HG02884 (cell line): ENCODE data around the gene ZFAND2B.

Experiments used
- ATAC-seq: cut with Tn5 transposase; IDR thresholded peaks from one replicate; pipeline ENCODE4 v1.9.1; 2021; ENCODE audit warnings: mild to moderate bottlenecking, moderate library complexity; ENCODE audit not compliant: unreplicated experiment

ZFAND2B gene

DNA sequence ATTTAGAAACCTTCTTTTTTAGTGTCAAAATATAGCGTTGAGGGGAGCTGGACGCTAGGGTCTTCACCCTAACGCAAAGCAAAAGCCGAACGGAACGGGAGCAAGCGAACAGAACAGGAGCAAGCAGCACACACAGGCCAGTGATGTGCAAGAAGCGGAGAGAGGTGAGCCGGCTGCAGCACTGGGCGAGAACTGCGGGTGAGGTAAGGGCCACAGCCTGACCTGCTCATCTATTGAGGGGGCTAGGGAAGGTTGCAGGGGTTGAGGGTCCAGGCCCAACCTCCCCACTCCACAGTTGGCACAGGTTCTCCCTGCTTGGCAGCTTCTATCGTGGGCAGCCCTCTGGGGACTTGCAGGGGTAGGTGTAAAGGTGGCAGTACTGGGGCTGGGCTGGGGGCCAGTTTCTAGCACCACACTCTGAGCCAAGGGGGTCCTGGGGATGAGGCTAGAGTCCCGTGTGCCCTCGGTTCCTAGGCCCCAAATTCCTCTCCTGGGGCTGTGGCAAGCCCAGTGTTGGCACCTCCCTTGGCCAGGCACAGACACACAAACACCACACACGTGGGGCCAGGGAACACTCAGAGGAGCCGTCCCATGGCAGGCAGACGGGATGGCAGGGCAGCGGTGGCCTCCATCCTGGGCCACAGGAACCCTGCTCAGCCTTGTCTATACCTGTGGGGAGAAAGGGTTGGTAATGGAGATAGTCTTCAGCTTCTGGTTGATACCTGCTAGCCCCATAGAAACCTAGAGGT, 13.4 kb downstream of the ZFAND2B start:
- ATAC-seq: no peak

GRCh38 chr2:219220652-219221402, 14.2 kb downstream of the ZFAND2B start:
- ATAC-seq: no peak

DNA sequence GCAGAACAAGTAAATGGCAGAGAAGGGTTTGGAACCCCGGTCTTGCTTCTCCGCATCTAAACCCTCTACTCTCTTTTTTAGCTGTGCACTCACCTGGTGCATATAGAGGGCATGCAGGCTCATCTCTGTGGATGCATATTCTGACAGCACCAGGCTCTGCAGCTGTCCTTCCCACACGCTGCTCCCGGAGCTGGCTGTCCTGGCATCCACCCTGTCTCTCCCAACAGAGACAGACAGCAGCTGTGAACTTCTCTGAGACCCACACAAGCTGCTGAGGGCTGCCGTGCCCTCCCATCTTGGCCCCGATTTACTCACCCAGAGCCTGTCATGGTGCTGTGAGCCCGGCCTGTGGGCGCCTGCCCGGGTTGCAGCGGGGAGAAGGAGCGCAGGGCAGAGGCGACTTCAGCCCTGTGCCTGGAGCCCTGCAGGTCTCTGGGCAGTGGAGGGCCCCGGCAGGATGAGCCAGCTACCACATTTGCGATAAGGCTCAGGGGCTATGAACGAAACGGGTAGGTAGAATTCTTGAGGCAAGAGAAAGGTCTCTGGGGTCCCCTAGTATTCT, 15.5 kb downstream of the ZFAND2B start:
- ATAC-seq: no peak

GRCh38 chr2:219223831-219224610, 17.4 kb downstream of the ZFAND2B start:
- no peak for ATAC-seq

GRCh38 chr2:219225350-219225749, 18.8 kb downstream of the ZFAND2B start:
- ATAC-seq: no peak

GRCh38 chr2:219228041-219228910, 21.7 kb downstream of the ZFAND2B start:
- ATAC-seq: no peak

DNA sequence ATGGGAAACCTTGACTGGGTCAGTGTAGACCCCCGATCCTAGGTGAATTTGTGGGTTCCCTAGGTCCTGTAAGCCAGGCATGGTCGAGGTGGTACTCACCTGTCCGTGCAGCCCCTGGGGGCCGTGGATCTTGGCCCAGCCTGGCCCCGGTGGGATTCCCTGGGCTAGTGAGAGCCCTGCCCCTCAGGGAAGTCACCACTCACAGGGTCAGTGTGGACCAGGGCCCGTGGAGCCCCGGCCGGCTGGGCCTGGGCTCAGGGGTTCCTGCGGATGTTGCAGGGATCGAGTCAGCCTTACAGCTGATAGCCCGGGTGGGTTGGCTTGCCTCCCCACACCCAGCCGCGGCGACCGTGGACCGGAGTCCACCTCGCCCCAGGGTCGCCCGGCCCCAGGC, 22.3 kb downstream of the ZFAND2B start:
- no peak for ATAC-seq

- ATAC-seq: peak; percentile 97
These were observed 22.9 kb downstream of the ZFAND2B start, which contains the start of the genes ANKZF1 and ATG9A for GRCh38 chr2:219229305-219230058. Gene ANKZF1 (plus strand): TSS chr2:219229806. CDS start chr2:219230258, 452 bp downstream. Gene ATG9A (minus strand): TSS chr2:219229636. CDS start chr2:219228024, 1,612 bp downstream.

GRCh38 chr2:219230059-219230540, 23.5 kb downstream of the ZFAND2B start:
- ATAC-seq: peak; percentile 13

DNA sequence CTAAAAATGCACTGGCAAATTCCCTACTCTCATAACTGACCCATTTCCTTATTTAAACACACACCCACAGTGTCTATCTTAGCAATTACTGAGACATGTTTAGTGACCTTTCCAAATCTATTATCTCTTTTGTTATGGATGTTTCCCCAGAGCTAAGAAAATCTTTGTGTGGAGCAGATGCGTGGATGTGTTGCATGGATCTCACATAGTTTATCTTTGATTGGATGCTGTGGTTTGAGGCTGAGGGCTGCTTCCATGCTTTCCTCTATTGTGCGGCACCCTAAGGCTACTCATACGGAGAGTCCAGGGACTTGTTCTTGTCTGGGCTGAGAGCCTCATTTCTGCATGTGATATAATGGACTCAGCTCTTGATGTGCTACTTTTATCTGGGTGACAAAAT, 27.7 kb downstream of the ZFAND2B start:
- no peak for ATAC-seq

DNA sequence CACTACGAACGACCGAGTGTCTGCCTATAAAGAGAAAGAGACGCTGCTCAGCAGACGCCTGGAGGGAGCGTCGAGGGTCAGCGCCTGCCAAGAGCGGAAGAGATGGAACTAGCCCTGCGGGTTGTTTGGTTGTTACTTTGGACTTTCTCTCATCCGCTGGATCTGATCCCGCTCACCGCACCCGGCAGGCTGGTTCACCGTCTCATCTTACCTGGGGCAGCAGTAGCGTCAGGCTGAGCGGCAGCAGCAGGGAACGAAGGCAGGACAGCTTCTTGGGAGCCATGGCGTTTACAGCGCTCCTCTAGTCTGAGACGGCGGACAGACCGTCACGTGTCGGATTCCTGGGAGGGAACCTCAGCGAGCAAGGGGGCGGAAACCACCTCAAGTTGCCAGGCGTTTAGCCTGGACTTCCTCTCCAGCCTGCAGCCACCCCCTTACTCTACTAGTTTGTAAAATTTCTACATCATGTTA, 36.7 kb downstream of the ZFAND2B start:
- no peak for ATAC-seq

- no peak for ATAC-seq
These were observed 38.2 kb downstream of the ZFAND2B start for GRCh38 chr2:219244789-219245147.

- peak; percentile 79 for ATAC-seq
These were observed 38.7 kb downstream of the ZFAND2B start, which contains the start of the genes GLB1L and STK16 for GRCh38 chr2:219245148-219245898. Gene GLB1L (minus strand): TSS chr2:219245444. CDS start chr2:219243573, 1,871 bp downstream. Gene STK16 (plus strand): TSS chr2:219245479. CDS start chr2:219246000, 521 bp downstream.

DNA sequence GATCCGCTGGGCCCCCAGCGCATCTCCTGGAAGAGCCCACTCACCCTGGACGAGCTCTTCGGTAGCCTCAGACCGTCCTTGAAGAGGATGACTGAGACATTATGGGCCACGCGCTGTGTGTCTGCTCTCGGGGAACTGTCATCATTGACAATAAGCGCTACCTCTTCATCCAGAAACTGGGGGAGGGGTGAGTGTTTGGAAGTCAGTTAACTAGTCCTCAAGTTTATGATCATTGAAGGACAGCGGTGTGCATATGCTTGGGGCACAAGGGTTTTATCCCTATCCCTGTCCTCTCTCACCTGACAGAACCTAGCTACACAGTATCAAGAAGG, 39.3 kb downstream of the ZFAND2B start:
- no peak for ATAC-seq

GRCh38 chr2:219246559-219246958, 40.0 kb downstream of the ZFAND2B start:
- ATAC-seq: no peak

GRCh38 chr2:219247678-219248642, 41.4 kb downstream of the ZFAND2B start:
- no peak for ATAC-seq

GRCh38 chr2:219248845-219249202, 42.2 kb downstream of the ZFAND2B start:
- no peak for ATAC-seq
